Mesothelial cell of epicardium (in vitro differentiated cells): Measurements from ENCODE around the gene MS4A2. TPM values are rescaled to one million over a fixed set of nuclear protein-coding genes. Genes with fewer than 3 reads are reported as not detected.

Experiments
- DNase-seq, 2 experiments: peaks; one replicate each; pipeline ENCODE4 v3.0.0; 2021; ENCODE audit warnings: low spot score in 2 of 2; ENCODE audit not compliant: unreplicated experiment in 2 of 2
- H3K27ac Mint-ChIP-seq: 2 replicates; pipeline ENCODE4 v1.8.0; 2021; ENCODE audit warnings: mixed read lengths
- H3K27me3 Mint-ChIP-seq: 2 replicates; pipeline ENCODE4 v1.8.0; 2021; ENCODE audit warnings: low read depth, mixed read lengths
- H3K36me3 Mint-ChIP-seq: 2 replicates; pipeline ENCODE4 v1.8.0; 2021; ENCODE audit warnings: mixed read lengths
- H3K4me1 Mint-ChIP-seq: 2 replicates; pipeline ENCODE4 v1.8.0; 2021; ENCODE audit warnings: mixed read lengths
- H3K4me3 Mint-ChIP-seq: 2 replicates; pipeline ENCODE4 v1.8.0; 2021; ENCODE audit warnings: mild to moderate bottlenecking, moderate library complexity, mixed read lengths
- H3K9me3 Mint-ChIP-seq: 2 replicates; pipeline ENCODE4 v1.8.0; 2021; ENCODE audit warnings: mixed read lengths
- total RNA-seq: library from RNA; stranded (reverse); gene quantifications from 3 replicates; pipeline ENCODE4 v1.2.1, GENCODE V29; 2021
- TF ChIP-seq, protein P1 (sequence below): fragments of 200-600 bp; sonication (generic); IDR thresholded peaks from one replicate; pipeline ENCODE4 v1.5.0; 2021; ENCODE audit warnings: antibody characterized with exemption; ENCODE audit not compliant: unreplicated experiment

Gene MS4A2
- total RNA-seq, 1 donor from 2014 or later: not detected

DNA sequence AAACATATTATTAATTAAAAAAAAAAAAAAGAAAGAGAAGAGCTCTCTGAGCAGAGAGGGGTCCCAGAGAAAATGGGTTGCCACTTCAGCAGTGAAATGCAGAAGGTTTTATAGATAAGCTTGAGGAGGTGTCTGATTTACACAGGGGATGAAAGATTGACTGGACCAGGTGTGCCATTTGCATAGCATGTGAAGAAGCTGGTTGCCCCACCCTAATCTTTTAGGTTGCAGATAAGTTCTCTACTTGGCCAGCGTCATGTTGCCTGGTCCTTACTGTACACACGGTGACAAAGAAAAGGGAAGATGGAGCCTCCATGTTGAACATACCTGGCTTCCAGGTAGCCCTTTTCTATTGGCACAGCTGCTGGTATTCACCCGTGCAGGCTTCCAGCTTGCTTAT, 41.4 kb downstream of the MS4A2 start:
- Mint-ChIP-seq H3K27ac (no peak overlapping the region), H3K36me3 (no peaks in the 10 kb centered on the region), H3K9me3 (peaks cover 13% of the 10 kb centered on the region), H3K4me1 (peaks cover 4% of the 10 kb centered on the region), H3K4me3 (no peak overlapping the region), H3K27me3 (no peaks in the 10 kb centered on the region)
- no peak for DNase-seq
- TF ChIP-seq, protein P1, sequence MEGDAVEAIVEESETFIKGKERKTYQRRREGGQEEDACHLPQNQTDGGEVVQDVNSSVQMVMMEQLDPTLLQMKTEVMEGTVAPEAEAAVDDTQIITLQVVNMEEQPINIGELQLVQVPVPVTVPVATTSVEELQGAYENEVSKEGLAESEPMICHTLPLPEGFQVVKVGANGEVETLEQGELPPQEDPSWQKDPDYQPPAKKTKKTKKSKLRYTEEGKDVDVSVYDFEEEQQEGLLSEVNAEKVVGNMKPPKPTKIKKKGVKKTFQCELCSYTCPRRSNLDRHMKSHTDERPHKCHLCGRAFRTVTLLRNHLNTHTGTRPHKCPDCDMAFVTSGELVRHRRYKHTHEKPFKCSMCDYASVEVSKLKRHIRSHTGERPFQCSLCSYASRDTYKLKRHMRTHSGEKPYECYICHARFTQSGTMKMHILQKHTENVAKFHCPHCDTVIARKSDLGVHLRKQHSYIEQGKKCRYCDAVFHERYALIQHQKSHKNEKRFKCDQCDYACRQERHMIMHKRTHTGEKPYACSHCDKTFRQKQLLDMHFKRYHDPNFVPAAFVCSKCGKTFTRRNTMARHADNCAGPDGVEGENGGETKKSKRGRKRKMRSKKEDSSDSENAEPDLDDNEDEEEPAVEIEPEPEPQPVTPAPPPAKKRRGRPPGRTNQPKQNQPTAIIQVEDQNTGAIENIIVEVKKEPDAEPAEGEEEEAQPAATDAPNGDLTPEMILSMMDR: no peak

DNA sequence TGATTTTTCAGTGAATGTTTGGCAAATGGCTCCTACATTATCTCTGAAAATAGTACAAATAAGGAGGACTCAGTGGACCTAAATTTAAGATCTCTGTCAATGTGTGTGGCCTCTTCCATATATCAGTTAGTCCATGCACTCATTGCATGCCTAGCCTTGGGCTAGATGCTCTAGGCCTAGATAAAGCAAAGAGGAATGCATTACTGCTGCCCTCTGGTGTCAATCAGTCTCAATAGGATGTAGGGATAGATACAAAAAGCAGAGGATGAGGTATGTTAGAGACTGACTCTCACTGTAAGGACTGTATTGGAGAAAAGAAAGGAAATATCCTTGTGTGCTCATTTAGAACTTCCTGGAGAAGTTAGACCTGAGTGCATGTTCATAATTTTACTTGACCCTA, 42.0 kb downstream of the MS4A2 start:
- no peaks in the 10 kb centered on the region for H3K27me3 Mint-ChIP-seq
- TF ChIP-seq, protein P1: no peak
- H3K9me3 Mint-ChIP-seq: peaks cover 13% of the 10 kb centered on the region
- no peak overlapping the region for H3K4me3 Mint-ChIP-seq
- no peaks in the 10 kb centered on the region for H3K36me3 Mint-ChIP-seq
- H3K27ac Mint-ChIP-seq: no peak overlapping the region
- no peak for DNase-seq
- H3K4me1 Mint-ChIP-seq: no peaks in the 10 kb centered on the region

DNA sequence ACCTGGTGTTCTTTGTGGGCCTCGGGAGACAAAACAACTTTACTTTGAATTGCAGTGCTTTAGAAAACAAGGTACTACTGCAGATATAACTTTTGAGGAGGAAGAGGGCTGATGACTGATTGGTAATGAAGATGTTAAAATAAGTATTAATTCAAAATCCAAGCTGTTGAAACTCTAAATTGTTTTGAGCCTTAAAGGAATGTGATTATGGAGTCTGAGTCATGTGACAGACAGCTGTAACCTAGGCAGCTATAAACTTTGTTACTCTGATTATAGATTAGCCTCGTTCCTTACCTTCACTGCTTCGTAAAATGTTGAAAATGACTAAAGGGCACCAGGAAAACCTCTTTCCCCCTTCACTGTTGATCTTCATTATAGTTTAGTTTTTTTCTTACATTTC, 43.4 kb downstream of the MS4A2 start:
- Mint-ChIP-seq H3K27ac (no peak overlapping the region), H3K4me1 (no peaks in the 10 kb centered on the region), H3K9me3 (peaks cover 16% of the 10 kb centered on the region), H3K4me3 (no peak overlapping the region), H3K27me3 (no peaks in the 10 kb centered on the region), H3K36me3 (no peaks in the 10 kb centered on the region)
- TF ChIP-seq, protein P1: no peak
- DNase-seq: no peak

DNA sequence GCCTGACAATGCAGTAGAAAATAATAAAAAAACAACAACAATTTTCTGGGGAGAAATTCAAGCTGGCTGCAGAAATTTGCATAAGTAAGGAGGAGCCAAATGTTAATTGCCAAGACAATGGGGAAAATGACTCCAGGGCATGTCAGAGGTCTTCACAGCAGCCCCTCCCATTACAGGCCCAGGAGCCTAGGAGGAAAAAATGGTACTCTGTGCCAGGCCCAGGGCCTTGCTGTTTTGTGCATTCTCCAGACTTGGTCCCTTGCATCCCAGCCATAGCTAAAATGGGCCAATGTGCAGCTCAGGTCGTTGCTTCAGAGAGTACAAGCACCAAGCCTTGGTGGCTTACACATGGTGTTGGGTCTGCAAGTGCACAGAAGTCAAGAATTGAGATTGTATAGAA, 45.5 kb downstream of the MS4A2 start:
- H3K36me3 Mint-ChIP-seq: no peaks in the 10 kb centered on the region
- H3K27ac Mint-ChIP-seq: no peak overlapping the region
- H3K4me1 Mint-ChIP-seq: no peaks in the 10 kb centered on the region
- TF ChIP-seq, protein P1: no peak
- no peaks in the 10 kb centered on the region for H3K27me3 Mint-ChIP-seq
- no peak for DNase-seq
- H3K4me3 Mint-ChIP-seq: no peak overlapping the region
- H3K9me3 Mint-ChIP-seq: peaks cover 18% of the 10 kb centered on the region

DNA sequence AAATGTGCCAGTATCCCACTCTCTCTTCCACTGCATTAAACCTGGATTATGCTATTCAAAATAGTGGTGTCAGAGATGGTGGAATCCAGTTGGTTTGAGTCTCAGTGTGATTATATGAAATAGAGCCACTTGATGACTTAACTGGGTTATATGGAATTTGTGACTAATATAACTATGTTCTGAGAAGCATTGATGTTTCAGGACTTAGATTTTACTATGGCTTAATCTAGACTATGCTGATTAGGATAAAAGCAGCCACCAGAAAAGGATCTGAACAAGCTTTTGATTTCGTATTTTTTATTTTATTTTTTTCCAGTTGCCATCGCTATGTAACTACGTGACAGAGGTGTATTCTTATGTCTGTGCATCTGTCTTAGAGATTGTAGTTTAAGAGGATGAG, 55.3 kb downstream of the MS4A2 start:
- no peaks in the 10 kb centered on the region for H3K36me3 Mint-ChIP-seq
- H3K27ac Mint-ChIP-seq: no peak overlapping the region
- TF ChIP-seq, protein P1: no peak
- peaks cover 2% of the 10 kb centered on the region for H3K27me3 Mint-ChIP-seq
- DNase-seq: no peak
- H3K9me3 Mint-ChIP-seq: no peaks in the 10 kb centered on the region
- no peak overlapping the region for H3K4me3 Mint-ChIP-seq
- no peaks in the 10 kb centered on the region for H3K4me1 Mint-ChIP-seq

DNA sequence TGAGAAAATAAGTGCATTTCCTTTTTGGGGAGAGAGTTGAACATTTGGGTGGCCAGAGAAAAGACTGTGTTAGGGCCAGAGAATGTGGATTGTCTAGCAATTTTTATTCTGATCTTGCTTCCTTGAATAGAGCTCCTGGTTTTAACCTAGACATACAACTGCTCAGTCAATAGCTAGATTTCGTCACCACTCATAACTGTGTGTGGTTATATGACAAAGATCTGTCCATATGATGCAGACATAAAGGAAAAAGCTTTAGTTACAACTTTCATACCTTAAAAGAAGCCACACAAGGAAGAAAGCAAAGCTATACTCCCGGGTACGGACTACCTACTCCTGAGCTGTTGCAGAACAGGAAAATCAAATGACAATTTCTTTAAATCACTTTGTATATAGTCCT, 57.2 kb downstream of the MS4A2 start:
- TF ChIP-seq, protein P1: no peak
- Mint-ChIP-seq H3K27ac (no peak overlapping the region), H3K4me3 (no peak overlapping the region), H3K27me3 (peaks cover 2% of the 10 kb centered on the region), H3K9me3 (no peaks in the 10 kb centered on the region), H3K36me3 (no peaks in the 10 kb centered on the region), H3K4me1 (no peaks in the 10 kb centered on the region)
- no peak for DNase-seq
